Ishikawa (cell line): ENCODE results near the gene DIP2A.

ENCODE experiments used
- CEBPB ChIP-seq: IDR thresholded peaks from 2 replicates; pipeline ENCODE4 v1.6.1; 2012
- CREB1 ChIP-seq: IDR thresholded peaks from 2 replicates; pipeline ENCODE4 v1.6.1; 2012; ENCODE audit warnings: low read depth
- EGR1 ChIP-seq: IDR thresholded peaks from 2 replicates; pipeline ENCODE4 v1.6.1; 2012
- EP300 ChIP-seq: IDR thresholded peaks from 2 replicates; pipeline ENCODE4 v1.6.1; 2012; ENCODE audit warnings: borderline replicate concordance
- FOXM1 ChIP-seq: IDR thresholded peaks from 2 replicates; pipeline ENCODE4 v1.6.1; 2012; ENCODE audit warnings: low read depth, borderline replicate concordance
- MAX ChIP-seq: IDR thresholded peaks from 2 replicates; pipeline ENCODE4 v1.6.1; 2012
- NFIC ChIP-seq: IDR thresholded peaks from 2 replicates; pipeline ENCODE4 v1.6.1; 2012
- RAD21 ChIP-seq: IDR thresholded peaks from 2 replicates; pipeline ENCODE4 v1.6.1; 2012; ENCODE audit warnings: low read depth
- REST ChIP-seq: IDR thresholded peaks from 2 replicates; pipeline ENCODE4 v1.6.1; 2012; ENCODE audit warnings: low read depth, mild to moderate bottlenecking
- TAF1 ChIP-seq: IDR thresholded peaks from 2 replicates; pipeline ENCODE4 v1.6.1; 2012; ENCODE audit warnings: low read depth, mild to moderate bottlenecking
- TCF12 ChIP-seq: IDR thresholded peaks from 2 replicates; pipeline ENCODE4 v1.6.1; 2012; ENCODE audit warnings: low read depth
- TEAD4 ChIP-seq: IDR thresholded peaks from 2 replicates; pipeline ENCODE4 v1.6.1; 2012
- USF1 ChIP-seq: IDR thresholded peaks from 2 replicates; pipeline ENCODE4 v1.6.1; 2012
- YY1 ChIP-seq: IDR thresholded peaks from 2 replicates; pipeline ENCODE4 v1.6.1; 2012; ENCODE audit warnings: low read depth
- ZBTB7A ChIP-seq: IDR thresholded peaks from 2 replicates; pipeline ENCODE4 v1.6.1; 2012; ENCODE audit warnings: low read depth

DIP2A gene

GRCh38 chr21:46515109-46515508 lies 56.4 kb downstream of the DIP2A start:
- TF ChIP-seq CEBPB = no peak
- no peak for TF ChIP-seq FOXM1
- TF ChIP-seq ZBTB7A = no peak
- no peak for TF ChIP-seq YY1
- TF ChIP-seq EGR1 = no peak
- no peak for TF ChIP-seq TCF12
- TF ChIP-seq EP300 = no peak
- no peak for TF ChIP-seq RAD21
- no peak for TF ChIP-seq TEAD4
- TF ChIP-seq REST = no peak
- no peak for TF ChIP-seq NFIC
- TF ChIP-seq USF1 = no peak
- TF ChIP-seq CREB1 = no peak
- no peak for TF ChIP-seq MAX
- no peak for TF ChIP-seq TAF1

- TF ChIP-seq ZBTB7A (no peak), TAF1 (no peak), USF1 (no peak), CEBPB (no peak), TCF12 (no peak)
Measured at GRCh38 chr21:46516068-46516467, 57.4 kb downstream of the DIP2A start.

- TF ChIP-seq TAF1 (no peak), TCF12 (no peak), RAD21 (no peak), FOXM1 (no peak), USF1 (no peak), MAX (no peak), TEAD4 (no peak)
Measured at GRCh38 chr21:46517361-46517760, 58.7 kb downstream of the DIP2A start.

GRCh38 chr21:46518983-46519583 lies 60.4 kb downstream of the DIP2A start:
- TF ChIP-seq TEAD4 = no peak
- TF ChIP-seq CEBPB = no peak
- no peak for TF ChIP-seq EGR1
- TF ChIP-seq REST = no peak
- no peak for TF ChIP-seq ZBTB7A
- TF ChIP-seq YY1 = no peak
- no peak for TF ChIP-seq RAD21
- TF ChIP-seq EP300 = no peak
- TF ChIP-seq TAF1 = no peak

GRCh38 chr21:46527801-46528200 lies 69.1 kb downstream of the DIP2A start:
- TF ChIP-seq REST (no peak), NFIC (no peak), EP300 (no peak), RAD21 (no peak), CREB1 (no peak), USF1 (no peak), TEAD4 (no peak), CEBPB (no peak), EGR1 (no peak), TAF1 (no peak)
